Activated naive CD8-positive, alpha-beta T cell (primary cell): ENCODE measurements around the gene DYNC2H1.

Experiments
- H3K27ac Mint-ChIP-seq: one replicate; pipeline ENCODE4 v1.8.0; 2021; ENCODE audit warnings: mixed read lengths
- H3K27me3 Mint-ChIP-seq: one replicate; pipeline ENCODE4 v1.8.0; 2021; ENCODE audit warnings: mixed read lengths
- H3K36me3 Mint-ChIP-seq: one replicate; pipeline ENCODE4 v1.8.0; 2021; ENCODE audit warnings: mixed read lengths
- H3K4me1 Mint-ChIP-seq: one replicate; pipeline ENCODE4 v1.8.0; 2021; ENCODE audit warnings: low read depth, mixed read lengths
- H3K4me3 Mint-ChIP-seq: one replicate; pipeline ENCODE4 v1.8.0; 2021; ENCODE audit warnings: mild to moderate bottlenecking, mixed read lengths
- H3K9me3 Mint-ChIP-seq: one replicate; pipeline ENCODE4 v1.8.0; 2021; ENCODE audit warnings: low read depth, mixed read lengths

Gene DYNC2H1

DNA sequence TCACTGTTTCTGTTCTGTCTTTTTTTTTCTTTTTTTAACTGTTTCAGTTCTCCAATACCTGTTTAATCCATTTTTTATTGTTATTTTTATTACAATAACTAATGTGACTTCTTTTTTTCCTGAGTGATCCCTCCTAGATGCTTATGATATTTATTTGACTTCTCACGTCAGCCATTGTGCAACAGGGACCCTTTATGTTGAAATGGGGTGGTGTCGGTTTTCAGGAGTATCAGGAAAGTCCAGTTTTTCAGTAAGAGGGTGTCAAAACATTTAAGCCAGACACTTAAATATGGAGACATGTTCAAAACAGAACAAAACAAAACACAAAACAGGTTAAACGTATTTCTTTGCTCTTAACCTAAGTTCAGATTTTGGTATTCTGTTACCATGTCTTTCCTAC lies 418.8 kb downstream of the DYNC2H1 start:
- H3K27ac Mint-ChIP-seq: no peak overlapping the region
- no peaks in the 10 kb centered on the region for H3K4me1 Mint-ChIP-seq
- peaks cover 5% of the 10 kb centered on the region for H3K27me3 Mint-ChIP-seq
- no peak overlapping the region for H3K4me3 Mint-ChIP-seq
- H3K9me3 Mint-ChIP-seq: no peaks in the 10 kb centered on the region
- no peaks in the 10 kb centered on the region for H3K36me3 Mint-ChIP-seq

DNA sequence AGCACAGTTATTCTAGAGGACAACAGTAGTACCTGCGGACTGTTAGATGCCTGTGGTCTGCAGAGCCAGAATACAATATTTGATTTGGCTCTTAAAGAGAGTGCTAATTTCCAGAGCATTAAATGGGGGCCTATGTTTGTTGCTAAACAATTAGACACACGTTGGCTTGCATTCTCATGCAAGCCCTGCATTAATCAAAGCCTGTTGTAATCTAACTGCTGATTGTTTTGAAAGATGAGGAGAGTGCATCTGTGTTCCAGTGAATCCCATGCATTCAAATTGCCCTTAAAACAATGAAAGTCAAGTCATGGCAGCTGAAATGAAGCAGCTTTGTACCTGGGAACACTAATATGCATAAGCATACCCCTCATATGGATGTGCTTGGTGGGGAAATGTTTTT lies 419.4 kb downstream of the DYNC2H1 start:
- Mint-ChIP-seq H3K36me3 (no peaks in the 10 kb centered on the region), H3K27ac (no peak overlapping the region), H3K4me3 (no peak overlapping the region), H3K4me1 (no peaks in the 10 kb centered on the region), H3K27me3 (peaks cover 5% of the 10 kb centered on the region), H3K9me3 (no peaks in the 10 kb centered on the region)

DNA sequence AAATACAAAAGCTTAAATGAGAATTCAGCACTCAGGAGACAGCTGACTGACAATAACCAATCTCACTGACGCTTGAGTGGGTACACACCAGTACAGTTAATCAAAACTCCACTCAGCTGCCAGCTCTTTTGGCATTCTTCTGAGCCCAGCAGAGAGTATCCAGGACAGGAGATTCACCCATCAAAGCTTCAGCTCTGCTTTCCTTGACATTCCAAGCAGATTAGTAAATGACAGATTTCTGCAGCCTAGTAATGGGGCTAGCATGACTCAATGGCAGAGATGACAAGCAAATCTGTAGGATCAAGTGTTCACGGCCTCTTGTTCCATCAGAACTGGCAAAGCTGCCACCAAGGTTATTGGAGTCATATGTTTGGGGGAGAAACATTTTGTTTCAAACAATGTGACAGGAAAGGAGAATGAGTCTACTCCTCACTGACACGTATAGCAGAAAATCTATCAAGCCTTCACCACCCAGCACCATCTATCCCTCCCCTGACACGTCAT lies 420.0 kb downstream of the DYNC2H1 start:
- Mint-ChIP-seq H3K4me1 (no peaks in the 10 kb centered on the region), H3K9me3 (no peaks in the 10 kb centered on the region), H3K27ac (no peak overlapping the region), H3K4me3 (no peak overlapping the region), H3K36me3 (no peaks in the 10 kb centered on the region), H3K27me3 (peaks cover 5% of the 10 kb centered on the region)
